Measurements from ENCODE around the gene NPR2. TPM values are rescaled to one million over a fixed set of nuclear protein-coding genes. Genes with fewer than 3 reads are reported as not detected.
A peak's percentile ranks its signal among the peaks of the same experiment; 100 is the strongest.

NPR2 gene
- polyA plus RNA-seq, 3 donors = 32.0 to 38.0 (median 33.7) TPM

GRCh38 chr9:35757226-35757891 lies 34.0 kb upstream of the NPR2 start:
- peak in 1 of 11 donors; percentile 44 for DNase-seq (ENCODE audit: extremely low read depth in 1 of 11, low read depth in 9 of 11, low spot score in 4 of 11)

DNA sequence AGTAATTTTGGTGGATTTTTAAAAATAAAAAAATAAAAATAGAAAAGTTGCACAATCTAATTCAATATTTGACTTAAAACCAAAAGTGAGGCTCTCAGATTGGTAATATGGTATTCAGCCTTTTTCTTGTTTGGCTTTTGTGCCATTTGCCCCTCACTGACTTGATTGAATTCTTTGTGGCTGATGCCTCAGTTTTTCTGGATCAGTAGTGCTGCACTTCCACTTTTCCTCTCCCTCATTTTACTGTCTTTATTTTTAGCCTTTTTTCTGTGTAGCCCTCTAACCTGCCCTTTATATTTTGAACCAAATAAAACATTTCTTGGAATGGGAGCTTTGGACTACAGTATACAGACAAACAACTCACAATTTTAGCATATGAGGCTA lies 33.5 kb upstream of the NPR2 start:
- no peak for DNase-seq (ENCODE audit: extremely low read depth in 1 of 11, low read depth in 9 of 11, low spot score in 4 of 11)

DNA sequence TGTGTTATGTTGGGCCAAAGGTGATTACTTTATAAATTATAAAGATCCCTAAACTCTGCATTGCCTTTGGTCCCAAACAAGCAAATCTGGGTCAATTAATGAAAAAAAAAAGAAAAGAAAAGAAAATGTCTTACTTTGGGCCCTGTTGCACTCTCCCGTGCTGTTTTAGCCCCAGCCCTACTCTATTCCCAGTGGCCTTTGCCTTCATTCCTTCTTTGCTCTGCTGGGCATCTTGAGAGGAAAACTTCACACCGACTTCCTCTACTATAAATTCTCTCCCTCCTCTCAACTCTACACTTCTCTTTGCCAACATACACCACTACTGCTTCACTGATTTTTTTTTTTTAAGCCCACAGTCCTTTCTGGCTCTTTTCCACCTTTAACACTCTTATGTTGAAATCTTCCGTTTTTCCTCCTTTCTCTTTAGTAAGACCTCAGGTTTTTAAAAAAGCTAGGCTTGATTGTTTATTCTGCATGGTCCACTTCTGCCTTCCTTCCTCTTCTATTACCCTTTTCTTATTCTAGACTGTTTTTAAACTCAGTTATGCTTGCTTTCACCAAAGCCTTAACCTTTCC lies 32.8 kb upstream of the NPR2 start:
- DNase-seq (ENCODE audit: extremely low read depth in 1 of 11, low read depth in 9 of 11, low spot score in 4 of 11) = no peak

GRCh38 chr9:35759795-35760194 lies 31.6 kb upstream of the NPR2 start:
- no peak for DNase-seq (ENCODE audit: extremely low read depth in 1 of 11, low read depth in 9 of 11, low spot score in 4 of 11)

DNA sequence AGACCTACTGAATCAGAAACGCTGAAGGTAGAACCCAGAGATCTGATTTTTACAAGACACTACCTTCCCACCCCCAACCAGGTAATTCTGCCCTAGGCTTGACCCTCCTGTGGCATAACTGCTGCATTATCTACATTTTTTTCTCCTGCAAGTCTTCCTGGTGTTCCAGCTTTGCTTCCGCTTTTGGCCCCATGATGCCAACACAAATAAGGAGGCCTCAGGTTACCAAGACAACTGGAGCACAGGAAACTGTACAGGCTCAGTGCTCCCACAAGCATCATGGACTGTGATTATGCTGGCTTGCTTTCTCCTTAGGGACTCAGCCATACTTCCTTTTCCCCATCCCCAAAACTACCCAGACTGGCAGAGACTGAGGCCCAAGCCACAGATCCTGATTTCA lies 30.7 kb upstream of the NPR2 start:
- no peak for DNase-seq (ENCODE audit: extremely low read depth in 1 of 11, low read depth in 9 of 11, low spot score in 4 of 11)

- DNase-seq (ENCODE audit: extremely low read depth in 1 of 11, low read depth in 9 of 11, low spot score in 4 of 11) = no peak
These were observed 28.2 kb upstream of the NPR2 start for GRCh38 chr9:35763181-35763580.

DNA sequence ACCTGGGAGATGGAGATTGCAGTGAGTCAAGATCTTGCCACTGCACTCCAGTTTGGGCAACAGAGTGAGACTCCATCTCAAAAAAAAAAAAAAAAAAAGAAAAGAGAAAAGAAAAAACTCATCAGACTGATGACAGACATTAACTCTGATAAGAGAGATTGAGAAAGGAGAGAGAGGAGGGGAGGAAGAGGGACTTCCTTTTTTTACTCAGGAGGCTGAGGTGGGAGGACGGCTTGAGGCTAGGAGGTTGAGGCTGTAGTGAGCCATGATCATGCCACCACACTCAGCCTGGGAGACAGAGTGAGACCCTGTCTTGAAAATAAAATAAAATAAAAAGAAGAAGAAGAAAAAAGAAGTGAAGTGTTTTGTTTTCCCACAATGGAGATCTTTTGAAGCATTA lies 27.6 kb upstream of the NPR2 start:
- DNase-seq (ENCODE audit: extremely low read depth in 1 of 11, low read depth in 9 of 11, low spot score in 4 of 11) = no peak

GRCh38 chr9:35766997-35767396 lies 24.4 kb upstream of the NPR2 start:
- no peak for DNase-seq (ENCODE audit: extremely low read depth in 1 of 11, low read depth in 9 of 11, low spot score in 4 of 11)

DNA sequence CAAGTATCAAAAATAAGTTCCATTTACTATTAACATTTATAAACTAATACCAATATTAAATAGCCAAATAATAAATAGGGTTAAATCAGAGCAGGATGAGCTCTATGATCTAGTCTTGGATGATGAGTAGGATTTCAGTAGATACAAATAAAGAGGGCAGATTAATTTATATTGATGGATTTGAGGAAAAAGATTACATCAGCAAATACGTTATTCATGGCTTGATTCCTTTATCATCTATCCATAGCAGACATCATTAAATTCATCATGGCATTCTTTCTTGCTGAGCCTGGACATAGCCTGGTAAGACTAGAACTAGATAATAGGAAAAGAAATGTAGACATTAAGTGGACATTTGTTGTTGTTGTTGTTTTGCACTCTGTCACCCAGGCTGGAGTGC lies 23.9 kb upstream of the NPR2 start:
- no peak for DNase-seq (ENCODE audit: extremely low read depth in 1 of 11, low read depth in 9 of 11, low spot score in 4 of 11)

- DNase-seq (ENCODE audit: extremely low read depth in 1 of 11, low read depth in 9 of 11, low spot score in 4 of 11) = no peak
These were observed 21.6 kb upstream of the NPR2 start for GRCh38 chr9:35769763-35770162.

GRCh38 chr9:35771075-35771433 lies 20.3 kb upstream of the NPR2 start:
- no peak for DNase-seq (ENCODE audit: extremely low read depth in 1 of 11, low read depth in 9 of 11, low spot score in 4 of 11)

DNA sequence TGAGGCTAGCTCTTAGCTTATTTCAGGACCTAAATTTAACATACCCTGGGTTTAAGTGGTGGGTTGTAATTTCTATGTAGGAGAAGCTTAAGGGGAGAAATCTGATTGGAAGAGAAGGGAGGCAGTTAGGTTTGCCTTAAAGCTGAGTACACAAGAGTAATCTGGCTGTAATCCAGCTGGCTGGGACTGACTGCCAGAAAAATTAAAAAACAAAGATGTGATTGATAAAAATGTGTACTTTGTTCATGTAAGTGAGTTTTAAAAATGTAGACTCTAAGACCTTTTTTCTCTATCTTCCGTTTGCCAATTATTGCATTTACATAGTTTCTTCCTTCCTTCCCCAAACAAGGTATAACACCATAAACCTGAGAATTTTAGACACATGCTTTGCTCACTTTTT lies 19.9 kb upstream of the NPR2 start:
- no peak for DNase-seq (ENCODE audit: extremely low read depth in 1 of 11, low read depth in 9 of 11, low spot score in 4 of 11)

- DNase-seq (ENCODE audit: extremely low read depth in 1 of 11, low read depth in 9 of 11, low spot score in 4 of 11) = no peak
These were observed 19.4 kb upstream of the NPR2 start for GRCh38 chr9:35771943-35772342.

DNA sequence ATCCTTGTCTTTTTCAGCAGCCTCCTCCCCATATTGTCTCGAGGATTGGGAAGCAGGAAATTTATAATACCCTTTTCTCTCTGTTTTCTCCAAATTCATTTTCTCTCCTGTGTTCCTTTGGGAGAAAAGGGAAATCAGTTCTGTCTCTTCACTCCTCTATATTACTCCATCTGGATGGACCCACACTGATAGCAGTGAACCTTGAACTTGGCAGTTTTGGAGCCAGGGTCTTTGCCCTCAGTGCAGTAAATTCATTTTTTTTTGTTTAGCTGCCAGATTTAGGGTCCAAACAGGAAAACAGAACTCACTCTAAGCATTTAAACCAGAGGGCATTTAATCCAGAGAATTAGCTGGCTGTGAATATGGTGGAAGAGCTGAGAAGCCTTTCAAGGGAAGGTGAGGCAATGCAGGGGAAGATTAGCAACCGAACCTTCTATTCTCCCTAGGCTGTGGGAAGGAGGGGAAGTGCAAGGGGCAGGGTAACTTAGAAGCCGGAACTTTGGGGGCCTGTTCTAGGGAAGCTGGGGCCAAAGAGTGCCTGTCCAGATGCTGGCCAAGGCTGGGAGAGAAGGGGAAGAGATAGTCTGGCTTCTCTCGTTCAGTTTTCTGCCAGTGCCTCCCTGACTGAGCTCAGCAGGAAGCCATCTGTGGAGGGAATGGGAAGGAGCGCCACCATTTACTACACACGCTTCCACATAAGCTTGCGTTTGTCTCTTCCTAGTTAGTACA lies 16.3 kb upstream of the NPR2 start:
- DNase-seq (ENCODE audit: extremely low read depth in 1 of 11, low read depth in 9 of 11, low spot score in 4 of 11) = no peak

DNA sequence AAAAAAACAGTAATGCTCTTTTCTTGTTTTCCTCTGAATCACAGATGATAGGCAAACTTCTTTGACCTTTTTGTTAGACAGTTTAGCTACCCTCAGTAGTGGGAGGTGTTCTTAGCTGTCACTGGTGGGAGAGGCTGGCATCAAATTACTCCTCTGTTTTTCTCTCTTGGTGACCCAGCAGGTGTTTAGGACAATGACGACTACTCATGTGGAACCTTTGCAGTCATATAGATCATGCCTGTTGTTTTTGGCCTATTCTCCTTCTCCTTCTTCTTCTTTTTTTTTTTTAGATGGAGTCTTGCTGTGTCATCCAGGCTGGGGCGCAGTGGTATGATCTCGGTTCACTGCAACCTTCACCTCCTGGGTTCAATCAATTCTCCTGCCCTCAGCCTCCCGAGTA lies 15.4 kb upstream of the NPR2 start:
- DNase-seq (ENCODE audit: extremely low read depth in 1 of 11, low read depth in 9 of 11, low spot score in 4 of 11) = peak in 2 of 11 donors; percentile 67 to 76

DNA sequence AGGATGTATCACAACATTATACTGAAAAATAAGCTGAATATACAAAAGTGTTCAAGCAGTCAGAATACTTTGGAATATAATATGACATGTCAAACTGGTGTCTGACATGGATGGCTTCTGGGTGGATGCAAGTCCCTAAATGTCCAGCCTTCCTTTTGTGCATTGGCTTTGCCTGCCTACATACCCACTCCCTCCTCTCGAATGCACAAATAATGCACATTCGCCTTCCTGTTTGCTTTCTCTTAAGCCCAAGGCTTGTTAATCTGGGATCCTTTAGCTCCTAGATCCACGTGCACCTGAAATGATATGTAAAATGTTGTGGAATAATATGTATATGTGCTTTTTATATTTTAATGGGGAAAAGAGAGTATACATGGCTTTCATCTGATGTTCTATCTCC lies 12.9 kb upstream of the NPR2 start:
- DNase-seq (ENCODE audit: extremely low read depth in 1 of 11, low read depth in 9 of 11, low spot score in 4 of 11) = no peak

- DNase-seq (ENCODE audit: extremely low read depth in 1 of 11, low read depth in 9 of 11, low spot score in 4 of 11) = no peak
These were observed 10.3 kb upstream of the NPR2 start for GRCh38 chr9:35781066-35781465.

DNA sequence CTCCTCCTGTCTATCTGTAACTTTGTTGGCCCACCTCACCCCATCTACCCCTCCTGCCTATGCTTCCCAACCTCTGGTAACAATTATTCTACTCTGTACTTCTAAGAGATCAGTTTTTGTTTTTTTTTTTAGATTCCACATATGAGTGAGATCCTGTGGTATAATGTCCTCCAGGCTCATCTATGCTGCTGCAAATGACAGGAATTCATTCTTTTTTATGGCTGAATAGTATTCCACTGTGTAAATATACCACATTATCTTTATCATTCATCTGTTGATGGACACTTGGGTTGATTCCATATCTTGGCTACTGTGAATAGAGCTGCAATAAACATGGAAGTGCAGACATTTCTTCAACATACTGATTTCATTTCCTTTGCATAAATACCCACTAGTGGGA lies 8.0 kb upstream of the NPR2 start:
- no peak for DNase-seq (ENCODE audit: extremely low read depth in 1 of 11, low read depth in 9 of 11, low spot score in 4 of 11)

DNA sequence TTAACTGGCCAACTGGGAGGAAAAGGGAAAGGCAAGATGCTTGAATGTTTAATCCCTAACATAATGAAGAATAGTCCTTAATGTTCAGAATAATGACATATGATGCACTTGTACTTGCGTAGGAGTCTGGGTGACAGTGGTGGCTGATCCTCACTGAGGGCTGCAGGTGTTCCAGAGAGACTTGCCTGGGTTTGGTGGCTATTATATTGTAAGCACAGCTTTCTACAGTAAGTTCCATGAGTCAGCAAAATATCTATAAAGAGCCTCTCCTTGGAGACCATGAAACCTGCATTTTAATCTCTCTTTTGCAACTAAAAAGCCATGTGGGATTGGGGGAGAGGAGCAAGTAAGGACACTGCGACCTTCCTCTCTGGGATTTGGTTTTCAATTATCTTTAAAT lies 1.9 kb upstream of the NPR2 start:
- no peak for DNase-seq (ENCODE audit: extremely low read depth in 1 of 11, low read depth in 9 of 11, low spot score in 4 of 11)

DNA sequence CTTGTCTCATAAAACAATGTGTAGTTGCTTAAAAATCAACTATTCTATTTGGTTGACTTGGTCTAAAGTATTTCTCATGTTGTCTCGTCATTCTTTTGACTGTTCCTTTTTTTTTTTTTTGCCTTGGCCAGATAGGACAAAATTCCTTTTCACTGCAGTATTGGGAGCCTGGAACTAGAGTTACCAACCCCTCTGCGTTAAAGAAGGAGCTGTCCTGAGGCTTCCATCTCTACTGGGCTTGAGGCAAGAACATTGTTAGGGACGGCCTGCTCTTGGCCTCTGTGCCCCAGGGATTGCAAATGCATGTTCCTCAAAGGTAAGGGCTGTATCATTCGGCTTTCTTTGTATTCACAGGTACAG lies 1.4 kb upstream of the NPR2 start:
- DNase-seq (ENCODE audit: extremely low read depth in 1 of 11, low read depth in 9 of 11, low spot score in 4 of 11) = no peak
